H9 (cell line): Measurements from ENCODE around the gene SLC22A16. TPM values are rescaled to one million over a fixed set of nuclear protein-coding genes. Genes with fewer than 3 reads are reported as not detected.

Source experiments
- DNase-seq: peaks from one replicate; pipeline ENCODE4 v3.0.0-alpha.2; 2017
- H2AFZ ChIP-seq: one replicate; pipeline ENCODE4 v1.6.1; 2013; ENCODE audit warnings: mild to moderate bottlenecking, low read length, control low read depth, moderate library complexity
- H2AK5ac ChIP-seq: 2 replicates; pipeline ENCODE4 v1.6.1; 2013; ENCODE audit warnings: low read length, control low read depth, mixed read lengths; ENCODE audit not compliant: insufficient read length
- H2BK120ac ChIP-seq: one replicate; pipeline ENCODE4 v1.6.1; 2013; ENCODE audit warnings: low read depth, mild to moderate bottlenecking, low read length, control low read depth, inconsistent platforms; ENCODE audit not compliant: poor library complexity, severe bottlenecking
- H2BK12ac ChIP-seq: 2 replicates; pipeline ENCODE4 v1.6.1; 2013; ENCODE audit warnings: low read length, control low read depth, mixed read lengths, low read depth; ENCODE audit not compliant: insufficient read length
- H2BK15ac ChIP-seq: 2 replicates; pipeline ENCODE4 v1.6.1; 2013; ENCODE audit warnings: low read depth, low read length, control low read depth
- H2BK20ac ChIP-seq: one replicate; pipeline ENCODE4 v1.6.1; 2013; ENCODE audit warnings: low read depth, mild to moderate bottlenecking, low read length, control low read depth, inconsistent platforms; ENCODE audit not compliant: poor library complexity, severe bottlenecking
- H2BK5ac ChIP-seq: 2 replicates; pipeline ENCODE4 v1.6.1; 2013; ENCODE audit warnings: low read length, control low read depth, mixed read lengths; ENCODE audit not compliant: insufficient read length
- H3K14ac ChIP-seq: 2 replicates; pipeline ENCODE4 v1.6.1; 2013; ENCODE audit warnings: low read length, control low read depth; ENCODE audit not compliant: insufficient read depth
- H3K18ac ChIP-seq: 2 replicates; pipeline ENCODE4 v1.6.1; 2013; ENCODE audit warnings: low read depth, mild to moderate bottlenecking, mixed read lengths, low read length, control low read depth; ENCODE audit not compliant: insufficient read length
- H3K23ac ChIP-seq: 2 replicates; pipeline ENCODE4 v1.6.1; 2013; ENCODE audit warnings: low read length, control low read depth, mixed read lengths, low read depth; ENCODE audit not compliant: insufficient read length
- H3K23me2 ChIP-seq: 2 replicates; pipeline ENCODE4 v1.6.1; 2013; ENCODE audit warnings: low read depth, mild to moderate bottlenecking, mixed read lengths, low read length, control low read depth; ENCODE audit not compliant: insufficient read length, poor library complexity, severe bottlenecking
- H3K27ac ChIP-seq: 2 replicates; pipeline ENCODE4 v1.5.1; 2013; ENCODE audit warnings: low read length, control low read depth, mixed read lengths, low read depth; ENCODE audit not compliant: insufficient read length
- H3K27me3 ChIP-seq: 2 replicates; pipeline ENCODE4 v1.6.1; 2013; ENCODE audit warnings: low read length, control low read depth, inconsistent platforms; ENCODE audit not compliant: insufficient read depth
- H3K4ac ChIP-seq: 2 replicates; pipeline ENCODE4 v1.6.1; 2013; ENCODE audit warnings: low read depth, mild to moderate bottlenecking, control low read depth, inconsistent platforms, low read length, moderate library complexity
- H3K4me1 ChIP-seq: 2 replicates; pipeline ENCODE4 v1.6.1; 2013; ENCODE audit warnings: low read length, control low read depth, inconsistent platforms; ENCODE audit not compliant: insufficient read depth
- H3K4me2 ChIP-seq: 2 replicates; pipeline ENCODE4 v1.6.1; 2013; ENCODE audit warnings: low read length, control low read depth, mixed read lengths; ENCODE audit not compliant: insufficient read length, insufficient read depth
- H3K56ac ChIP-seq: 2 replicates; pipeline ENCODE4 v1.6.1; 2013; ENCODE audit warnings: low read depth, mild to moderate bottlenecking, mixed read lengths, low read length, control low read depth; ENCODE audit not compliant: insufficient read length
- H3K79me1 ChIP-seq: 2 replicates; pipeline ENCODE4 v1.6.1; 2013; ENCODE audit warnings: low read depth, mild to moderate bottlenecking, moderate library complexity, low read length, control low read depth, inconsistent platforms; ENCODE audit not compliant: insufficient read depth, poor library complexity, severe bottlenecking
- H3K79me2 ChIP-seq: 2 replicates; pipeline ENCODE4 v1.6.1; 2013; ENCODE audit warnings: low read length, control low read depth, inconsistent platforms; ENCODE audit not compliant: insufficient read depth
- H3K9ac ChIP-seq: 2 replicates; pipeline ENCODE4 v1.6.1; 2013; ENCODE audit warnings: low read length, control low read depth, mixed read lengths; ENCODE audit not compliant: insufficient read length; ENCODE audit errors: extremely low read depth
- H3K9me3 ChIP-seq: one replicate; pipeline ENCODE4 v1.6.1; 2013; ENCODE audit warnings: low read depth, low read length, inconsistent platforms; ENCODE audit not compliant: control insufficient read depth
- H3T11ph ChIP-seq: one replicate; pipeline ENCODE4 v1.6.1; 2013; ENCODE audit warnings: mild to moderate bottlenecking, low read length, control low read depth, inconsistent platforms
- H4K20me1 ChIP-seq: one replicate; pipeline ENCODE4 v1.6.1; 2013; ENCODE audit not compliant: control insufficient read depth, insufficient read length, insufficient read depth
- H4K5ac ChIP-seq: 2 replicates; pipeline ENCODE4 v1.6.1; 2013; ENCODE audit warnings: low read depth, mild to moderate bottlenecking, mixed read lengths, low read length, control low read depth; ENCODE audit not compliant: insufficient read length
- H4K8ac ChIP-seq: replicated peaks from 2 replicates; pipeline ENCODE4 v1.6.1; 2013; ENCODE audit warnings: low read length, control low read depth, mixed read lengths, low read depth; ENCODE audit not compliant: insufficient read length
- H4K91ac ChIP-seq: 2 replicates; pipeline ENCODE4 v1.6.1; 2013; ENCODE audit warnings: low read depth, mild to moderate bottlenecking, moderate library complexity, mixed read lengths, low read length, control low read depth; ENCODE audit not compliant: insufficient read length
- H3K27ac Mint-ChIP-seq, 3 experiments: 2 replicates in 2 of 3; 3 replicates in 1 of 3; pipeline ENCODE4 v1.8.0; 2020 to 2021; ENCODE audit warnings: mixed read lengths in 3 of 3, mild to moderate bottlenecking in 1 of 3, moderate library complexity in 1 of 3
- H3K27me3 Mint-ChIP-seq: 2 replicates; pipeline ENCODE4 v1.8.0; 2021; ENCODE audit warnings: low read depth, mild to moderate bottlenecking, moderate library complexity, mixed read lengths
- H3K36me3 Mint-ChIP-seq, 3 experiments: 2 replicates in 2 of 3; 3 replicates in 1 of 3; pipeline ENCODE4 v1.8.0; 2020 to 2021; ENCODE audit warnings: low read depth in 3 of 3, mixed read lengths in 3 of 3; ENCODE audit not compliant: insufficient read depth in 1 of 3
- H3K4me1 Mint-ChIP-seq, 2 experiments: 2 replicates each; pipeline ENCODE4 v1.8.0; 2020; ENCODE audit warnings: mixed read lengths in 2 of 2
- H3K4me3 Mint-ChIP-seq, 2 experiments: 2 replicates in 1 of 2; 3 replicates in 1 of 2; pipeline ENCODE4 v1.8.0; 2020 to 2021; ENCODE audit warnings: mild to moderate bottlenecking in 2 of 2, mixed read lengths in 2 of 2, moderate library complexity in 1 of 2
- H3K9me3 Mint-ChIP-seq, 2 experiments: 2 replicates in 1 of 2; 3 replicates in 1 of 2; pipeline ENCODE4 v1.8.0; 2020; ENCODE audit warnings: mild to moderate bottlenecking in 2 of 2, mixed read lengths in 2 of 2, moderate library complexity in 1 of 2
- WGBS: extraction: QIAGEN DNeasy Blood & Tissue Kit; methylation state at CpG from one replicate; pipeline ENCODE4 v1.1.7; 2013; ENCODE audit warnings: missing lambda C conversion rate, low lambda C conversion rate, mixed read lengths; ENCODE audit not compliant: insufficient read length; ENCODE audit errors: extremely low coverage; 5-methylcytosine and 5-hydroxymethylcytosine counted together
- total RNA-seq: library from RNA; stranded (reverse); gene quantifications from 2 replicates; pipeline ENCODE4 v1.2.1, GENCODE V29; 2021
- TF ChIP-seq, protein P1 (sequence below): fragments of 200-600 bp; sonication (generic); conservative IDR thresholded peaks from 3 replicates; pipeline ENCODE4 v1.8.0; 2021; ENCODE audit warnings: antibody characterized with exemption, mild to moderate bottlenecking

SLC22A16 gene
- total RNA-seq, 1 experiment from 2014 or later, result not detected

- no peak overlapping the region for H3K4me3 Mint-ChIP-seq
- Histone ChIP-seq H3K79me2 (no peaks in the 10 kb centered on the region), H2AFZ (no peak overlapping the region), H3K4me1 (no peaks in the 10 kb centered on the region), H3K79me1 (no peaks in the 10 kb centered on the region), H3K9ac (no peak overlapping the region), H3K23me2 (no peaks in the 10 kb centered on the region), H3K27me3 (no peaks in the 10 kb centered on the region), H2AK5ac (no peak overlapping the region), H2BK5ac (no peak overlapping the region), H3T11ph (no peak overlapping the region), H3K18ac (no peak overlapping the region), H2BK20ac (no peak overlapping the region), H3K14ac (no peak overlapping the region), H2BK120ac (no peak overlapping the region), H2BK12ac (no peak overlapping the region), H4K8ac (no peak overlapping the region), H3K9me3 (no peaks in the 10 kb centered on the region), H3K4ac (no peak overlapping the region), H4K91ac (no peak overlapping the region), H4K5ac (no peak overlapping the region), H3K4me2 (no peak overlapping the region), H3K27ac (no peak overlapping the region), H3K56ac (no peak overlapping the region), H3K23ac (no peak overlapping the region), H2BK15ac (no peak overlapping the region), H4K20me1 (no peaks in the 10 kb centered on the region)
- H3K36me3 Mint-ChIP-seq, result no peaks in the 10 kb centered on the region
- WGBS, result no CpG with 5 or more reads among the region's 43 CpGs
- H3K9me3 Mint-ChIP-seq, result no peaks in the 10 kb centered on the region
- TF ChIP-seq, protein P1, sequence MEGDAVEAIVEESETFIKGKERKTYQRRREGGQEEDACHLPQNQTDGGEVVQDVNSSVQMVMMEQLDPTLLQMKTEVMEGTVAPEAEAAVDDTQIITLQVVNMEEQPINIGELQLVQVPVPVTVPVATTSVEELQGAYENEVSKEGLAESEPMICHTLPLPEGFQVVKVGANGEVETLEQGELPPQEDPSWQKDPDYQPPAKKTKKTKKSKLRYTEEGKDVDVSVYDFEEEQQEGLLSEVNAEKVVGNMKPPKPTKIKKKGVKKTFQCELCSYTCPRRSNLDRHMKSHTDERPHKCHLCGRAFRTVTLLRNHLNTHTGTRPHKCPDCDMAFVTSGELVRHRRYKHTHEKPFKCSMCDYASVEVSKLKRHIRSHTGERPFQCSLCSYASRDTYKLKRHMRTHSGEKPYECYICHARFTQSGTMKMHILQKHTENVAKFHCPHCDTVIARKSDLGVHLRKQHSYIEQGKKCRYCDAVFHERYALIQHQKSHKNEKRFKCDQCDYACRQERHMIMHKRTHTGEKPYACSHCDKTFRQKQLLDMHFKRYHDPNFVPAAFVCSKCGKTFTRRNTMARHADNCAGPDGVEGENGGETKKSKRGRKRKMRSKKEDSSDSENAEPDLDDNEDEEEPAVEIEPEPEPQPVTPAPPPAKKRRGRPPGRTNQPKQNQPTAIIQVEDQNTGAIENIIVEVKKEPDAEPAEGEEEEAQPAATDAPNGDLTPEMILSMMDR, result no peak
- no peaks in the 10 kb centered on the region for H3K27me3 Mint-ChIP-seq
- no peak overlapping the region for H3K27ac Mint-ChIP-seq
- H3K4me1 Mint-ChIP-seq, result peaks cover 0 to 2% of the 10 kb centered on the region in 2 experiments; a peak in 1 of 4 replicates
- DNase-seq, result no peak
These were observed 77.0 kb downstream of the SLC22A16 start for GRCh38 chr6:110399219-110400071.
